HG03521 (cell line): Measurements from ENCODE around the gene CDK19.

Experiments
- ATAC-seq: cut with Tn5 transposase; IDR thresholded peaks from one replicate; pipeline ENCODE4 v1.9.1; 2021; ENCODE audit warnings: mild to moderate bottlenecking, moderate library complexity; ENCODE audit not compliant: unreplicated experiment

The CDK19 gene

GRCh38 chr6:110708295-110708950, 106.8 kb downstream of the CDK19 start:
- ATAC-seq = no peak

GRCh38 chr6:110705543-110705942, 109.7 kb downstream of the CDK19 start:
- ATAC-seq = no peak

- no peak for ATAC-seq
Measured at GRCh38 chr6:110703906-110704594, 111.2 kb downstream of the CDK19 start.

- ATAC-seq = no peak
Measured at GRCh38 chr6:110703010-110703905, 112.0 kb downstream of the CDK19 start.

- ATAC-seq = no peak
Measured at GRCh38 chr6:110699780-110700179, 115.5 kb downstream of the CDK19 start.

GRCh38 chr6:110693994-110694393, 121.3 kb downstream of the CDK19 start:
- no peak for ATAC-seq

- no peak for ATAC-seq
Measured at GRCh38 chr6:110693296-110693695, 122.0 kb downstream of the CDK19 start.

GRCh38 chr6:110690916-110691315, 124.4 kb downstream of the CDK19 start:
- ATAC-seq = no peak

- ATAC-seq = no peak
Measured at GRCh38 chr6:110690106-110690654, 125.1 kb downstream of the CDK19 start.

GRCh38 chr6:110689275-110689935, 125.9 kb downstream of the CDK19 start:
- ATAC-seq = no peak

GRCh38 chr6:110688661-110689268, 126.5 kb downstream of the CDK19 start:
- no peak for ATAC-seq

- no peak for ATAC-seq
Measured at GRCh38 chr6:110687326-110687725, 127.9 kb downstream of the CDK19 start.

GRCh38 chr6:110683241-110683640, 132.0 kb downstream of the CDK19 start:
- no peak for ATAC-seq

- ATAC-seq = peak; percentile 96
Measured at GRCh38 chr6:110682460-110682853, 132.8 kb downstream of the CDK19 start.

- ATAC-seq = no peak
Measured at GRCh38 chr6:110681543-110682459, 133.5 kb downstream of the CDK19 start.

- no peak for ATAC-seq
Measured at GRCh38 chr6:110676396-110676795, 138.9 kb downstream of the CDK19 start.

GRCh38 chr6:110674096-110674495, 141.2 kb downstream of the CDK19 start:
- ATAC-seq = no peak

GRCh38 chr6:110672122-110672521, 143.1 kb downstream of the CDK19 start:
- no peak for ATAC-seq

GRCh38 chr6:110671447-110671846, 143.8 kb downstream of the CDK19 start:
- no peak for ATAC-seq
